ENCODE results near the gene ADSS2.

Gene ADSS2

DNA sequence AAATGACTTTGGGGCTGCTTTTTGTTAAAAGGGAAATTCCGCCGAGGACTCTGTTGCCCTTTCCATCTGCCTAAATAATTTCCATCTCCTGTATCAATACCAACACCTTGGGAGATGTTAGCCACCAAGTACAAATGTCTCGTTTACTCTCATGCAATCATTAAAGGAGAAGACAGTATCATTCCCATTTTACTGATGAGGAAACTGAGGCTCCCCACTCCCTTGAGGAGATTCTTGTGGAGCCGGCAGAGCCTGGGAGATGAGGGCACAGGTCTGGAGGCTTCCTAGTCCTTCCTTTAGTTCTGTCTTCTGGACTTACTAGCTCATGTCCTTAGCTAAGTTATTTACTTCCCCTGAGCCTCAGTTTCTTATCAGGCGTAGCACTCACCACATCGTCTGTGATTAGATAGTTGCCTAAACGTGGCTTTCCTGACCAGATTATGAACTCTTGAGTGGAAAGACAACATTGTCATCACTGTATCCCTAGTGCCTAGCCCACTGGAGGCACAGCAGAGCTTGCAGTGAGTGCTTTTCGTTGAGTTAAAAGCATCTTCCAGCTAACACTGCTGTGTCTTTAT is 81.6 kb downstream of the ADSS2 start:
- Histone ChIP-seq H3K27ac (ENCODE audit: extremely low read depth, low read depth, low read length) (no peak overlapping the region), H3K4me3 (ENCODE audit: low read depth, low read length) (no peak overlapping the region), H3K4me1 (ENCODE audit: control insufficient read depth, insufficient read depth, low read length) (no peaks in the 10 kb centered on the region), H3K36me3 (ENCODE audit: control insufficient read depth in 2 of 2, insufficient read depth in 1 of 2, low read length in 2 of 2) (no peaks in the 10 kb centered on the region), H3K9me3 (ENCODE audit: control insufficient read depth, insufficient read depth, low read depth, low read length) (no peaks in the 10 kb centered on the region)
- POLR2A ChIA-PET, result no interaction called here
- CTCF ChIA-PET, result interaction anchor here (0.6 kb wide), 1 partner anchor 41 kb away, joined by 8 read pairs; no protein-coding TSS in a partner anchor
- TF ChIP-seq, protein P1, sequence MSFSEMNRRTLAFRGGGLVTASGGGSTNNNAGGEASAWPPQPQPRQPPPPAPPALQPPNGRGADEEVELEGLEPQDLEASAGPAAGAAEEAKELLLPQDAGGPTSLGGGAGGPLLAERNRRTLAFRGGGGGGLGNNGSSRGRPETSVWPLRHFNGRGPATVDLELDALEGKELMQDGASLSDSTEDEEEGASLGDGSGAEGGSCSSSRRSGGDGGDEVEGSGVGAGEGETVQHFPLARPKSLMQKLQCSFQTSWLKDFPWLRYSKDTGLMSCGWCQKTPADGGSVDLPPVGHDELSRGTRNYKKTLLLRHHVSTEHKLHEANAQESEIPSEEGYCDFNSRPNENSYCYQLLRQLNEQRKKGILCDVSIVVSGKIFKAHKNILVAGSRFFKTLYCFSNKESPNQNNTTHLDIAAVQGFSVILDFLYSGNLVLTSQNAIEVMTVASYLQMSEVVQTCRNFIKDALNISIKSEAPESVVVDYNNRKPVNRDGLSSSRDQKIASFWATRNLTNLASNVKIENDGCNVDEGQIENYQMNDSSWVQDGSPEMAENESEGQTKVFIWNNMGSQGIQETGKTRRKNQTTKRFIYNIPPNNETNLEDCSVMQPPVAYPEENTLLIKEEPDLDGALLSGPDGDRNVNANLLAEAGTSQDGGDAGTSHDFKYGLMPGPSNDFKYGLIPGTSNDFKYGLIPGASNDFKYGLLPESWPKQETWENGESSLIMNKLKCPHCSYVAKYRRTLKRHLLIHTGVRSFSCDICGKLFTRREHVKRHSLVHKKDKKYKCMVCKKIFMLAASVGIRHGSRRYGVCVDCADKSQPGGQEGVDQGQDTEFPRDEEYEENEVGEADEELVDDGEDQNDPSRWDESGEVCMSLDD (tag by site-specific recombination; IDR thresholded peaks at IDR 0.05), result no peak
- TF ChIP-seq ZNF561 (tag by site-specific recombination; IDR thresholded peaks at IDR 0.05; ENCODE audit: borderline replicate concordance), result no peak
- TF ChIP-seq ZNF521 (tag by site-specific recombination; IDR thresholded peaks at IDR 0.05), result no peak
- TF ChIP-seq SETDB1 (IDR thresholded peaks at IDR 0.05; ENCODE audit: insufficient read length, low read length), result no peak
- no peak for TF ChIP-seq ZNF341 (tag by site-specific recombination; IDR thresholded peaks at IDR 0.05; ENCODE audit: low read depth)
- no peak for TF ChIP-seq ZNF23 (tag by site-specific recombination; IDR thresholded peaks at IDR 0.05; ENCODE audit: borderline replicate concordance)

DNA sequence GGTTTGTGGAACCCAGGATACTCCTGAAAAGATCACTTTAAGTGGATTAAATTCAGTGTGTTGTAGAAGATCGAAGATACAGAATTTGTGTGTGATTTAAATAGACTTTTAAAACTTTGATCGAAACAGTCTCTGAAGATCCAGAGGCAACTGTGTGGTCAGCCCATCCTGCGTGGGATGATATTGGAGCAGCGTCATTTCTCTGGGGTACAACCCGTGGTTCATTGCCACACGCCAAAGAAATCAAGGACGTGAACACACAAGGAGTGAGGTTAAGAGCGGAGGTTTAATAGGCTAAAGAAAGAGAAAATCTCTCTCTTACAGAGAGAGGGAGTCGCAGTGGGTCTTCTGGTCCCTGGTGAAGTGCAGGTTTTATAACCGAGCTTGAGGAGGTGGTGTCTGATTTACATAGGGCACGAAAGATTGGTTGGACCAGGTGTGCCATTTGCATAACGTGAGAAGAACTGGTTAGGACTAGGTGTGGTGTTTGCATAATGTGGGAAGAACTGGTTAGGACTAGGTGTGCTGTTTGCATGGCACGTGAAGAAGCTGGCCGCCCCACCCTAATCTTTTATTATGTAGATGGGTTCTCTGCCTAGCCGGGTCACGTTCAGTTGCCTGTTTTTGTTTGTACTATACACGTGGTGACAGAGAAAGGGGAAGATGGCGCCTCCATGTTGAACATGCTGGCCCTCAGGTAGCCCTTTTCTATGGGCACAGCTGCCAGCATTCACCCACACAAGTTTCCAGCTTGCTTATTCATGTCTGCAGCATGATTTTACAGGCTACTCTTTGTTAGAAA is 82.3 kb downstream of the ADSS2 start:
- H3K27ac ChIP-seq (ENCODE audit: extremely low read depth, low read depth, low read length), result no peak overlapping the region
- POLR2A ChIA-PET, result no interaction called here
- H3K4me3 ChIP-seq (ENCODE audit: low read depth, low read length), result no peak overlapping the region
- no peaks in the 10 kb centered on the region for H3K4me1 ChIP-seq (ENCODE audit: control insufficient read depth, insufficient read depth, low read length)
- H3K9me3 ChIP-seq (ENCODE audit: control insufficient read depth, insufficient read depth, low read depth, low read length), result no peaks in the 10 kb centered on the region
- H3K36me3 ChIP-seq (ENCODE audit: control insufficient read depth in 2 of 2, insufficient read depth in 1 of 2, low read length in 2 of 2), result no peaks in the 10 kb centered on the region
- CTCF ChIA-PET, result no interaction called here
- no peak for TF ChIP-seq ZNF843 (tag by site-specific recombination; IDR thresholded peaks at IDR 0.05)
- no peak for TF ChIP-seq ZNF37A (tag by site-specific recombination; IDR thresholded peaks at IDR 0.05)
- TF ChIP-seq ZNF341 (tag by site-specific recombination; IDR thresholded peaks at IDR 0.05; ENCODE audit: low read depth), result no peak
- no peak for TF ChIP-seq ZNF146 (tag by site-specific recombination; IDR thresholded peaks at IDR 0.05)
- TF ChIP-seq ZNF701 (tag by site-specific recombination; IDR thresholded peaks at IDR 0.05), result no peak
- TF ChIP-seq, protein P2, sequence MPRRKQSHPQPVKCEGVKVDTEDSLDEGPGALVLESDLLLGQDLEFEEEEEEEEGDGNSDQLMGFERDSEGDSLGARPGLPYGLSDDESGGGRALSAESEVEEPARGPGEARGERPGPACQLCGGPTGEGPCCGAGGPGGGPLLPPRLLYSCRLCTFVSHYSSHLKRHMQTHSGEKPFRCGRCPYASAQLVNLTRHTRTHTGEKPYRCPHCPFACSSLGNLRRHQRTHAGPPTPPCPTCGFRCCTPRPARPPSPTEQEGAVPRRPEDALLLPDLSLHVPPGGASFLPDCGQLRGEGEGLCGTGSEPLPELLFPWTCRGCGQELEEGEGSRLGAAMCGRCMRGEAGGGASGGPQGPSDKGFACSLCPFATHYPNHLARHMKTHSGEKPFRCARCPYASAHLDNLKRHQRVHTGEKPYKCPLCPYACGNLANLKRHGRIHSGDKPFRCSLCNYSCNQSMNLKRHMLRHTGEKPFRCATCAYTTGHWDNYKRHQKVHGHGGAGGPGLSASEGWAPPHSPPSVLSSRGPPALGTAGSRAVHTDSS (tag by site-specific recombination; IDR thresholded peaks at IDR 0.05), result no peak
- TF ChIP-seq, protein P3, sequence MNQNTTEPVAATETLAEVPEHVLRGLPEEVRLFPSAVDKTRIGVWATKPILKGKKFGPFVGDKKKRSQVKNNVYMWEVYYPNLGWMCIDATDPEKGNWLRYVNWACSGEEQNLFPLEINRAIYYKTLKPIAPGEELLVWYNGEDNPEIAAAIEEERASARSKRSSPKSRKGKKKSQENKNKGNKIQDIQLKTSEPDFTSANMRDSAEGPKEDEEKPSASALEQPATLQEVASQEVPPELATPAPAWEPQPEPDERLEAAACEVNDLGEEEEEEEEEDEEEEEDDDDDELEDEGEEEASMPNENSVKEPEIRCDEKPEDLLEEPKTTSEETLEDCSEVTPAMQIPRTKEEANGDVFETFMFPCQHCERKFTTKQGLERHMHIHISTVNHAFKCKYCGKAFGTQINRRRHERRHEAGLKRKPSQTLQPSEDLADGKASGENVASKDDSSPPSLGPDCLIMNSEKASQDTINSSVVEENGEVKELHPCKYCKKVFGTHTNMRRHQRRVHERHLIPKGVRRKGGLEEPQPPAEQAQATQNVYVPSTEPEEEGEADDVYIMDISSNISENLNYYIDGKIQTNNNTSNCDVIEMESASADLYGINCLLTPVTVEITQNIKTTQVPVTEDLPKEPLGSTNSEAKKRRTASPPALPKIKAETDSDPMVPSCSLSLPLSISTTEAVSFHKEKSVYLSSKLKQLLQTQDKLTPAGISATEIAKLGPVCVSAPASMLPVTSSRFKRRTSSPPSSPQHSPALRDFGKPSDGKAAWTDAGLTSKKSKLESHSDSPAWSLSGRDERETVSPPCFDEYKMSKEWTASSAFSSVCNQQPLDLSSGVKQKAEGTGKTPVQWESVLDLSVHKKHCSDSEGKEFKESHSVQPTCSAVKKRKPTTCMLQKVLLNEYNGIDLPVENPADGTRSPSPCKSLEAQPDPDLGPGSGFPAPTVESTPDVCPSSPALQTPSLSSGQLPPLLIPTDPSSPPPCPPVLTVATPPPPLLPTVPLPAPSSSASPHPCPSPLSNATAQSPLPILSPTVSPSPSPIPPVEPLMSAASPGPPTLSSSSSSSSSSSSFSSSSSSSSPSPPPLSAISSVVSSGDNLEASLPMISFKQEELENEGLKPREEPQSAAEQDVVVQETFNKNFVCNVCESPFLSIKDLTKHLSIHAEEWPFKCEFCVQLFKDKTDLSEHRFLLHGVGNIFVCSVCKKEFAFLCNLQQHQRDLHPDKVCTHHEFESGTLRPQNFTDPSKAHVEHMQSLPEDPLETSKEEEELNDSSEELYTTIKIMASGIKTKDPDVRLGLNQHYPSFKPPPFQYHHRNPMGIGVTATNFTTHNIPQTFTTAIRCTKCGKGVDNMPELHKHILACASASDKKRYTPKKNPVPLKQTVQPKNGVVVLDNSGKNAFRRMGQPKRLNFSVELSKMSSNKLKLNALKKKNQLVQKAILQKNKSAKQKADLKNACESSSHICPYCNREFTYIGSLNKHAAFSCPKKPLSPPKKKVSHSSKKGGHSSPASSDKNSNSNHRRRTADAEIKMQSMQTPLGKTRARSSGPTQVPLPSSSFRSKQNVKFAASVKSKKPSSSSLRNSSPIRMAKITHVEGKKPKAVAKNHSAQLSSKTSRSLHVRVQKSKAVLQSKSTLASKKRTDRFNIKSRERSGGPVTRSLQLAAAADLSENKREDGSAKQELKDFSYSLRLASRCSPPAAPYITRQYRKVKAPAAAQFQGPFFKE (tag by site-specific recombination; IDR thresholded peaks at IDR 0.05; ENCODE audit: borderline replicate concordance), result no peak
- TF ChIP-seq GLIS1 (tag by site-specific recombination; IDR thresholded peaks at IDR 0.05), result no peak
- TF ChIP-seq ZNF473 (tag by site-specific recombination; IDR thresholded peaks at IDR 0.05), result no peak
- TF ChIP-seq TRIM28 (IDR thresholded peaks at IDR 0.05; ENCODE audit: borderline replicate concordance, low read length), result no peak
- no peak for TF ChIP-seq ZNF768 (tag by site-specific recombination; IDR thresholded peaks at IDR 0.05)
- no peak for TF ChIP-seq ZNF169 (tag by site-specific recombination; IDR thresholded peaks at IDR 0.05)
- no peak for TF ChIP-seq FEZF1 (tag by site-specific recombination; IDR thresholded peaks at IDR 0.05)
- TF ChIP-seq, protein P4, sequence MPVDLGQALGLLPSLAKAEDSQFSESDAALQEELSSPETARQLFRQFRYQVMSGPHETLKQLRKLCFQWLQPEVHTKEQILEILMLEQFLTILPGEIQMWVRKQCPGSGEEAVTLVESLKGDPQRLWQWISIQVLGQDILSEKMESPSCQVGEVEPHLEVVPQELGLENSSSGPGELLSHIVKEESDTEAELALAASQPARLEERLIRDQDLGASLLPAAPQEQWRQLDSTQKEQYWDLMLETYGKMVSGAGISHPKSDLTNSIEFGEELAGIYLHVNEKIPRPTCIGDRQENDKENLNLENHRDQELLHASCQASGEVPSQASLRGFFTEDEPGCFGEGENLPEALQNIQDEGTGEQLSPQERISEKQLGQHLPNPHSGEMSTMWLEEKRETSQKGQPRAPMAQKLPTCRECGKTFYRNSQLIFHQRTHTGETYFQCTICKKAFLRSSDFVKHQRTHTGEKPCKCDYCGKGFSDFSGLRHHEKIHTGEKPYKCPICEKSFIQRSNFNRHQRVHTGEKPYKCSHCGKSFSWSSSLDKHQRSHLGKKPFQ (tag by site-specific recombination; IDR thresholded peaks at IDR 0.05), result no peak
- TF ChIP-seq, protein P5, sequence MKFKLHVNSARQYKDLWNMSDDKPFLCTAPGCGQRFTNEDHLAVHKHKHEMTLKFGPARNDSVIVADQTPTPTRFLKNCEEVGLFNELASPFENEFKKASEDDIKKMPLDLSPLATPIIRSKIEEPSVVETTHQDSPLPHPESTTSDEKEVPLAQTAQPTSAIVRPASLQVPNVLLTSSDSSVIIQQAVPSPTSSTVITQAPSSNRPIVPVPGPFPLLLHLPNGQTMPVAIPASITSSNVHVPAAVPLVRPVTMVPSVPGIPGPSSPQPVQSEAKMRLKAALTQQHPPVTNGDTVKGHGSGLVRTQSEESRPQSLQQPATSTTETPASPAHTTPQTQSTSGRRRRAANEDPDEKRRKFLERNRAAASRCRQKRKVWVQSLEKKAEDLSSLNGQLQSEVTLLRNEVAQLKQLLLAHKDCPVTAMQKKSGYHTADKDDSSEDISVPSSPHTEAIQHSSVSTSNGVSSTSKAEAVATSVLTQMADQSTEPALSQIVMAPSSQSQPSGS (tag by site-specific recombination; IDR thresholded peaks at IDR 0.05; ENCODE audit: low read depth), result no peak
- TF ChIP-seq ZNF48 (tag by site-specific recombination; IDR thresholded peaks at IDR 0.05), result no peak
